ENCODE data around the gene TTLL10. TPM values are rescaled to one million over a fixed set of nuclear protein-coding genes. Genes with fewer than 3 reads are reported as not detected.

Gene TTLL10
- total RNA-seq, 1 experiment from 2014 or later, result 0.68 TPM

DNA sequence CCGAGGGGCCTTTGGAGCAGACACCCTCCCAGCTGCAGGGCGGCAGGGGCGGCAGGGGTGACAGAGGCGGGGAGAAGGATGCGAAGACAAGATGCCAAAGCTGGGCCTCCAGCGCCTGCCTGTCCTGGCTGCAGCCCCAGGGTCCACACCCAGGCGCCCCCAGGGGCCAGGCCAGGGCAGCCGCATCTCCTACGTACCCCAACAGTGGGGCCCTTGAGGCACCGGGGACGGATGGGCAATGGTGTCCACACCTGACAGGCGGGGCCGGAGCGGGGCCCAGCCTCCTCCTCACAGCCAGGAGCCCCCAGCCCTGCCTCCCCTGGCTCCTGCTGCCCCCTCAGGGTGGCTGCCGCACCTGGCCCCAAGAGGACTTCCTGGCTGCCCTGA is 65.5 kb downstream of the TTLL10 start:
- Mint-ChIP-seq H3K4me1 (peaks cover 0 to 10% of the 10 kb centered on the region in 2 experiments), H3K27me3 (ENCODE audit: low read depth) (no peaks in the 10 kb centered on the region; the same call in 1 of the 2 replicates), H3K36me3 (ENCODE audit: insufficient read depth in 1 of 3, low read depth in 3 of 3) (peaks cover 3 to 7% (median 6%) of the 10 kb centered on the region in 3 experiments; a peak in 5 of 7 replicates), H3K4me3 (no peak overlapping the region), H3K27ac (no peak overlapping the region), H3K9me3 (no peaks in the 10 kb centered on the region; a peak in 1 of 5 replicates)
- H3K9ac ChIP-seq (ENCODE audit: extremely low read depth, insufficient read length, low read length), result no peak overlapping the region
- H2BK12ac ChIP-seq (ENCODE audit: insufficient read length, low read depth, low read length), result no peak overlapping the region
- H2BK5ac ChIP-seq (ENCODE audit: insufficient read length, low read length), result no peak overlapping the region
- no peaks in the 10 kb centered on the region for H3K79me2 ChIP-seq (ENCODE audit: insufficient read depth, low read length)
- H3K27me3 ChIP-seq (ENCODE audit: insufficient read depth, low read length), result no peaks in the 10 kb centered on the region
- no peaks in the 10 kb centered on the region for H3K23me2 ChIP-seq (ENCODE audit: insufficient read length, low read depth, low read length, poor library complexity, severe bottlenecking)
- H3T11ph ChIP-seq (ENCODE audit: low read length), result no peak overlapping the region
- H3K9me3 ChIP-seq (ENCODE audit: control insufficient read depth, low read depth, low read length), result no peaks in the 10 kb centered on the region
- no peak overlapping the region for H3K18ac ChIP-seq (ENCODE audit: insufficient read length, low read depth, low read length)
- H3K23ac ChIP-seq (ENCODE audit: insufficient read length, low read depth, low read length), result no peak overlapping the region
- no peak overlapping the region for H3K14ac ChIP-seq (ENCODE audit: insufficient read depth, low read length)
- no peak overlapping the region for H3K4me2 ChIP-seq (ENCODE audit: insufficient read depth, insufficient read length, low read length)
- no peak overlapping the region for H3K4ac ChIP-seq (ENCODE audit: low read depth, low read length)
- no peaks in the 10 kb centered on the region for H3K79me1 ChIP-seq (ENCODE audit: insufficient read depth, low read depth, low read length, poor library complexity, severe bottlenecking)
- no peak overlapping the region for H2AK5ac ChIP-seq (ENCODE audit: insufficient read length, low read length)
- no peak overlapping the region for H3K27ac ChIP-seq (ENCODE audit: insufficient read length, low read depth, low read length)
- no peak overlapping the region for H2BK15ac ChIP-seq (ENCODE audit: low read depth, low read length)
- H3K4me1 ChIP-seq (ENCODE audit: insufficient read depth, low read length), result no peaks in the 10 kb centered on the region
- H2BK120ac ChIP-seq (ENCODE audit: low read depth, low read length, poor library complexity, severe bottlenecking), result no peak overlapping the region
- no CpG with 5 or more reads among the region's 15 CpGs for WGBS (ENCODE audit: extremely low coverage, insufficient read length, low lambda C conversion rate)
- no peak overlapping the region for H4K91ac ChIP-seq (ENCODE audit: insufficient read length, low read depth, low read length)
- H4K20me1 ChIP-seq (ENCODE audit: control insufficient read depth, insufficient read depth, insufficient read length), result no peaks in the 10 kb centered on the region
- H4K8ac ChIP-seq (replicated peaks; ENCODE audit: insufficient read length, low read depth, low read length), result no peak overlapping the region
- TF ChIP-seq, protein P1, sequence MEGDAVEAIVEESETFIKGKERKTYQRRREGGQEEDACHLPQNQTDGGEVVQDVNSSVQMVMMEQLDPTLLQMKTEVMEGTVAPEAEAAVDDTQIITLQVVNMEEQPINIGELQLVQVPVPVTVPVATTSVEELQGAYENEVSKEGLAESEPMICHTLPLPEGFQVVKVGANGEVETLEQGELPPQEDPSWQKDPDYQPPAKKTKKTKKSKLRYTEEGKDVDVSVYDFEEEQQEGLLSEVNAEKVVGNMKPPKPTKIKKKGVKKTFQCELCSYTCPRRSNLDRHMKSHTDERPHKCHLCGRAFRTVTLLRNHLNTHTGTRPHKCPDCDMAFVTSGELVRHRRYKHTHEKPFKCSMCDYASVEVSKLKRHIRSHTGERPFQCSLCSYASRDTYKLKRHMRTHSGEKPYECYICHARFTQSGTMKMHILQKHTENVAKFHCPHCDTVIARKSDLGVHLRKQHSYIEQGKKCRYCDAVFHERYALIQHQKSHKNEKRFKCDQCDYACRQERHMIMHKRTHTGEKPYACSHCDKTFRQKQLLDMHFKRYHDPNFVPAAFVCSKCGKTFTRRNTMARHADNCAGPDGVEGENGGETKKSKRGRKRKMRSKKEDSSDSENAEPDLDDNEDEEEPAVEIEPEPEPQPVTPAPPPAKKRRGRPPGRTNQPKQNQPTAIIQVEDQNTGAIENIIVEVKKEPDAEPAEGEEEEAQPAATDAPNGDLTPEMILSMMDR (conservative IDR thresholded peaks at IDR 0.05), result no peak
- no peak overlapping the region for H4K5ac ChIP-seq (ENCODE audit: insufficient read length, low read depth, low read length)
- no peak overlapping the region for H2AFZ ChIP-seq (ENCODE audit: low read length)
- no peak for DNase-seq
- no peak overlapping the region for H2BK20ac ChIP-seq (ENCODE audit: low read depth, low read length, poor library complexity, severe bottlenecking)
- H3K56ac ChIP-seq (ENCODE audit: insufficient read length, low read depth, low read length), result no peak overlapping the region

Measured in H9 (cell line).